ENCODE results near the gene NEK1.

DNA sequence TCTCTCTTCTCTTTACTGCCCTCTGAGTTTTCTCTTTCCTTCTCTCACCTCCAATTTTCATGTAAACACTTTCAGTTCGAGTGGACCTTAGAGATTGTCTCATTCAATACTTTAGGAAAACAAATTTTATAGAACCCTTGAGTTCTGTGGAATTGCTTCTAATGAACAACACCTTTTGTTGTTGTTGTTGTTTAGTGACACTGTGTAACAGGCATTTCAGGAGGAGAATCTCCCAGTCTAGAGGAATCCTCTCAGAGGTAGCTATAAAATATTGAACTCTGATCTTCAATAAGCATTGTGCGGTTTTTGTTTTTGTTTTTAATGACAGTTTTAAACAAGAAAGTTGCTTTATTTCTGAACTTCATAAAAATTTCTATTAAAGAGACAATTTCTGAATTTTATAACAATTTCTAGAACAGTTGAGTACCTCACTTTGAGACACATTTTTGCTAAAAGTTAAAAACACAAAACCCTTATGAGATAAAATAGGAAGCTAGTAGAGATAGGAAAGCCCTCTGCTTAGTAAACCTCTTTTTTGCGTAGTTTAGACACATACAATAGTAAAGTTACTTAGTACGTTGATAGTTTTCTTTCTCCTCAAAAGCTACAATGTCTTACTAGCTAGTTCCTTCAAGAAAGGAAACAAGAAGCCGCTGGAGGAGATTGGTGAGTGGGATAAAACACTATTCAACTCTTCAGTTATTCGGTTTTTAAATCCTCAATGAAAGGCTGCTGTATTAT lies 46.8 kb upstream of the NEK1 start:
- TF ChIP-seq, protein P1, sequence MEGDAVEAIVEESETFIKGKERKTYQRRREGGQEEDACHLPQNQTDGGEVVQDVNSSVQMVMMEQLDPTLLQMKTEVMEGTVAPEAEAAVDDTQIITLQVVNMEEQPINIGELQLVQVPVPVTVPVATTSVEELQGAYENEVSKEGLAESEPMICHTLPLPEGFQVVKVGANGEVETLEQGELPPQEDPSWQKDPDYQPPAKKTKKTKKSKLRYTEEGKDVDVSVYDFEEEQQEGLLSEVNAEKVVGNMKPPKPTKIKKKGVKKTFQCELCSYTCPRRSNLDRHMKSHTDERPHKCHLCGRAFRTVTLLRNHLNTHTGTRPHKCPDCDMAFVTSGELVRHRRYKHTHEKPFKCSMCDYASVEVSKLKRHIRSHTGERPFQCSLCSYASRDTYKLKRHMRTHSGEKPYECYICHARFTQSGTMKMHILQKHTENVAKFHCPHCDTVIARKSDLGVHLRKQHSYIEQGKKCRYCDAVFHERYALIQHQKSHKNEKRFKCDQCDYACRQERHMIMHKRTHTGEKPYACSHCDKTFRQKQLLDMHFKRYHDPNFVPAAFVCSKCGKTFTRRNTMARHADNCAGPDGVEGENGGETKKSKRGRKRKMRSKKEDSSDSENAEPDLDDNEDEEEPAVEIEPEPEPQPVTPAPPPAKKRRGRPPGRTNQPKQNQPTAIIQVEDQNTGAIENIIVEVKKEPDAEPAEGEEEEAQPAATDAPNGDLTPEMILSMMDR (IDR thresholded peaks at IDR 0.05) = no peak
- TF ChIP-seq POLR2A (IDR thresholded peaks at IDR 0.05; ENCODE audit: low read depth) (no peak), POLR2AphosphoS5 (IDR thresholded peaks at IDR 0.05) (no peak), EP300 (IDR thresholded peaks at IDR 0.05) (no peak)
